ENCODE measurements around the gene PON3. TPM values are rescaled to one million over a fixed set of nuclear protein-coding genes. Genes with fewer than 3 reads are reported as not detected.

PON3 gene
- total RNA-seq, 4 donors from 2014 or later = 4.2 to 11.8 (median 8.6) TPM

DNA sequence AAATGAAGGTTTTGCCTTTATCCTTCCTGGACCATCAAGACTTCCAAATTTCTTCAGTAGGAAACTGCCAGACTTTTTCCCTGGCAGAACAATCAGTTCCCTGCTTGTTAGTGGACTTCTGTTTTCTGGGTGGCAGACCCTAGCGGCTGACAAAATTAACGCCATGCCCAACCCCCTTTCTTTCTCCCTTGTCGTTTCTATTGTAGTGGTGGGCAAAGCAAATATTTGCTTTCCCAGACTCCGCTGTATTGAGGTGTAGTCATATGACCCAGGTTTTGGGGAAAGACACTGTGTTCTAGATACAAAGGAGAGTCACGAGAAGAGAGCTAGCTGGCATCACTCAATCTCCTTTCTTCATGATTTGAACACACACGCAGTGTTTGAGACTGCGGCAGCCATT, 31.0 kb upstream of the PON3 start:
- Histone ChIP-seq H3K27me3 (no peaks in the 10 kb centered on the region), H3K36me3 (no peaks in the 10 kb centered on the region), H3K4me1 (no peaks in the 10 kb centered on the region), H3K4me3 (replicated peaks in 1 of 3) (no peak overlapping the region), H3K9me3 (no peaks in the 10 kb centered on the region), H3K27ac (no peak overlapping the region)
- 83 to 87% methylated on average over 7 of the region's 7 CpGs for WGBS, 2 donors
- intact Hi-C loops (cut with DNase I) = no loop called here
- no peak for TF ChIP-seq POLR2A (IDR thresholded peaks at IDR 0.05)
- TF ChIP-seq, protein P1, sequence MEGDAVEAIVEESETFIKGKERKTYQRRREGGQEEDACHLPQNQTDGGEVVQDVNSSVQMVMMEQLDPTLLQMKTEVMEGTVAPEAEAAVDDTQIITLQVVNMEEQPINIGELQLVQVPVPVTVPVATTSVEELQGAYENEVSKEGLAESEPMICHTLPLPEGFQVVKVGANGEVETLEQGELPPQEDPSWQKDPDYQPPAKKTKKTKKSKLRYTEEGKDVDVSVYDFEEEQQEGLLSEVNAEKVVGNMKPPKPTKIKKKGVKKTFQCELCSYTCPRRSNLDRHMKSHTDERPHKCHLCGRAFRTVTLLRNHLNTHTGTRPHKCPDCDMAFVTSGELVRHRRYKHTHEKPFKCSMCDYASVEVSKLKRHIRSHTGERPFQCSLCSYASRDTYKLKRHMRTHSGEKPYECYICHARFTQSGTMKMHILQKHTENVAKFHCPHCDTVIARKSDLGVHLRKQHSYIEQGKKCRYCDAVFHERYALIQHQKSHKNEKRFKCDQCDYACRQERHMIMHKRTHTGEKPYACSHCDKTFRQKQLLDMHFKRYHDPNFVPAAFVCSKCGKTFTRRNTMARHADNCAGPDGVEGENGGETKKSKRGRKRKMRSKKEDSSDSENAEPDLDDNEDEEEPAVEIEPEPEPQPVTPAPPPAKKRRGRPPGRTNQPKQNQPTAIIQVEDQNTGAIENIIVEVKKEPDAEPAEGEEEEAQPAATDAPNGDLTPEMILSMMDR (IDR thresholded peaks at IDR 0.05) = no peak
- no peak for DNase-seq

- Histone ChIP-seq H3K36me3 (no peaks in the 10 kb centered on the region), H3K27ac (no peak overlapping the region), H3K27me3 (no peaks in the 10 kb centered on the region), H3K4me1 (peaks cover 0 to 5% of the 10 kb centered on the region in 2 donors), H3K4me3 (replicated peaks in 1 of 3) (no peak overlapping the region), H3K9me3 (no peaks in the 10 kb centered on the region)
- 87 to 97% methylated on average over 2 of the region's 2 CpGs for WGBS, 2 donors
- intact Hi-C loops (cut with DNase I) = no loop called here
- no peak for TF ChIP-seq POLR2A (IDR thresholded peaks at IDR 0.05)
- TF ChIP-seq, protein P1 (IDR thresholded peaks at IDR 0.05) = no peak
- no peak for DNase-seq
Observed at GRCh38 chr7:95425694-95426093, 29.5 kb upstream of the PON3 start.

- H3K4me3 ChIP-seq (replicated peaks in 1 of 3) = no peak overlapping the region
- DNase-seq = no peak
- H3K27ac ChIP-seq = no peak overlapping the region
- no peak for TF ChIP-seq POLR2A (IDR thresholded peaks at IDR 0.05)
- TF ChIP-seq, protein P1 (IDR thresholded peaks at IDR 0.05) = no peak
- peaks cover 0 to 5% of the 10 kb centered on the region in 2 donors for H3K4me1 ChIP-seq
- H3K36me3 ChIP-seq = no peaks in the 10 kb centered on the region
- H3K27me3 ChIP-seq = no peaks in the 10 kb centered on the region
- intact Hi-C loops (cut with DNase I) = no loop called here
- 70 to 71% methylated on average over 1 of the region's 1 CpG for WGBS, 2 donors
- H3K9me3 ChIP-seq = no peaks in the 10 kb centered on the region
Observed at GRCh38 chr7:95424716-95425115, 28.5 kb upstream of the PON3 start.

GRCh38 chr7:95421847-95422444, 25.8 kb upstream of the PON3 start:
- TF ChIP-seq POLR2A (IDR thresholded peaks at IDR 0.05) = no peak
- intact Hi-C loops (cut with DNase I) = no loop called here
- Histone ChIP-seq H3K27me3 (no peaks in the 10 kb centered on the region), H3K9me3 (no peaks in the 10 kb centered on the region), H3K36me3 (no peaks in the 10 kb centered on the region), H3K4me1 (peaks cover 0 to 5% of the 10 kb centered on the region in 2 donors), H3K4me3 (replicated peaks in 1 of 3) (no peak overlapping the region), H3K27ac (no peak overlapping the region)
- no peak for DNase-seq

DNA sequence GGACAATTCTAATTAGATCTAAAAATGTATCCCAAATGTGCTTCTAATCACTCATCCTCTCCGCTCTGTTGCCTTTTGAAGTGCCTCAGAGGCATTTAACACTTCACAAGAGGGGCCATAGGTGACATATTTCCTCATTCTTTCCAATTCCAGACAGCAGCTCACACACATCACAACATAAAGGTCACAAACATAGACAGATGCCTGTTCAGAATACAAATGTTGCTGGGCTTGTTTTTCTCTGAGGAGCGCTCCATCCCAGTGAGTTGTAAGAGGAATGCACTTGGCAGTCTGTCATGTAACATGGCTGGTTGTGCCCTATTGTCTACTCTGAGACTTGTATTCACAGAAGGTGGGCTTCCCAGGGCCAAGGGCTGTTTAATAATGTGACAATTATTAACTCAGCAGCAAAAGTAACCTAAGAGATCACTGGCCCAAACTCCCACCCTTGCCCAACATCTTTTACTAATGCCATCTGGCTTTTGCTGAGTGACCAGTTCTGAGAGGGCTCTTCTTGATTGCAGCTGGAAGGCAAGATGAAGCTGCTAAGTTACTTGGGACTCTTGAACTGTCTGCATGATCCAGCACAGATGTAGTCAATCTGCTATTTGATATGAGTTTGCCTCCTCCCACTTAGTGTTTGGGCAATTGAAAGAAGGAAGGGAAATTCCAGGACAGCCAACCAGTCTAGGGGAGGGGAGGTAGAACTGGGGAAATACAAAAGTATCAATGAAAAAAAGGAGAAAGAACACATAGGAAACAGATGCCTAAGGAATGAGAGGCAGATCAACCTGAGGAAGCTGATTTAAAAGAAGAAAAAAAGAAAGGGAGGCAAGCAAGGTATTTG, 25.0 kb upstream of the PON3 start:
- H3K27ac ChIP-seq = no peak overlapping the region
- intact Hi-C loops (cut with DNase I) = no loop called here

More for the DNA sequence above, 25.0 kb upstream of the PON3 start:
- H3K4me1 ChIP-seq = peaks cover 0 to 5% of the 10 kb centered on the region in 2 donors
- no peaks in the 10 kb centered on the region for H3K36me3 ChIP-seq
- H3K9me3 ChIP-seq = no peaks in the 10 kb centered on the region
- no peaks in the 10 kb centered on the region for H3K27me3 ChIP-seq
- TF ChIP-seq, protein P1 (IDR thresholded peaks at IDR 0.05) = no peak
- no peak for TF ChIP-seq POLR2A (IDR thresholded peaks at IDR 0.05)
- H3K4me3 ChIP-seq (replicated peaks in 1 of 3) = no peak overlapping the region
- DNase-seq = peak in 1 of 2 donors; percentile 11
- WGBS, 2 donors = 89 to 91% methylated on average over 2 of the region's 2 CpGs
